Glomerular visceral epithelial cell (primary cell): ENCODE data around the gene DHRS12.
A peak's percentile ranks its signal among the peaks of the same experiment; 100 is the strongest.

Source experiments
- DNase-seq: peaks from one replicate; pipeline ENCODE4 v3.0.0-alpha.2; 2016; ENCODE audit errors: extremely low spot score

DHRS12 gene

DNA sequence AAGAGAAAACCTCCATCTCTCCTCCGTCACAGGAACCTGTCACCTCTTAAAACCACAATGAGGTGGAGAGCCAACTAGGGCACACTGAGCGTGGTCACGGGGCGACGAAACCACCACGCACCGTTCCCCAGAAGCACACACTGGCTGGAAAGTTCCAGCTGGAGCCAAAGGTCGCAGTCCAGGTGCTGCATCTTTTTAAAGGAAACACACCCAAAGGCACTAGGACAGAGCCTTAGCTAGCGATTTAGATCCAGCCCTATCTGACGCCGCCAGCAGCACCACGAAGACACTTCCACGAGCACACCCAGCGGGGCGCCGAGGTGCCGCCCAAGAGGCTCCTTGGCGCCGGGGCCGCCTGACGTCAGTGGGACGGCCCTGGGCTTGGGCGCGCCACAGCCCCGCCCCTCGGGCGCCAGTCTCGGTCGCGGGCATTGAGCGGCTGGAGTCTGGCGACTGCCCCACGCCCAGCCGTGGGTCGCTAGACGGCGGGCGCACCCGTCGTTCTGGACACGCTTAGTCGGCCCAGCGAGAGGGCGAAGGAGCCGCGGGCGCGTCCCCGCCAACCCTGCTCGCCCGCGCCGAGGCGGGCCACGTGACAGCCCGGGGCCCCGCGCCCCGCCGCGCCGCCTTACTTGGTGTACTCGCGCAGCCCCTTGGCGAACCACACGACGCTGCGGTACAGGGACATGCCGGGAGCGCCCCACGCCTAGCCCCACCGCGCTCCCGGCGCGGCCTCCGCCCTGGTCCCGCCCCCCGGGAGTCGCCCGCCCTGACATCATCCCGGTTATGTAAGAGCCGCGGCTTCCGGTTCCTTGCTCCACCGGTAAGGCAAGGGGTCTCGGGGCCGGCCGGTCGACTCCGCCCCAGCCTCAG is at the start of gene DHRS12:
TSS of gene DHRS12 (minus strand) at position 742 of the 873 bp plus-strand sequence. CDS start 4,504 bp downstream, outside the sequence.
- peak; percentile 83 for DNase-seq

DNA sequence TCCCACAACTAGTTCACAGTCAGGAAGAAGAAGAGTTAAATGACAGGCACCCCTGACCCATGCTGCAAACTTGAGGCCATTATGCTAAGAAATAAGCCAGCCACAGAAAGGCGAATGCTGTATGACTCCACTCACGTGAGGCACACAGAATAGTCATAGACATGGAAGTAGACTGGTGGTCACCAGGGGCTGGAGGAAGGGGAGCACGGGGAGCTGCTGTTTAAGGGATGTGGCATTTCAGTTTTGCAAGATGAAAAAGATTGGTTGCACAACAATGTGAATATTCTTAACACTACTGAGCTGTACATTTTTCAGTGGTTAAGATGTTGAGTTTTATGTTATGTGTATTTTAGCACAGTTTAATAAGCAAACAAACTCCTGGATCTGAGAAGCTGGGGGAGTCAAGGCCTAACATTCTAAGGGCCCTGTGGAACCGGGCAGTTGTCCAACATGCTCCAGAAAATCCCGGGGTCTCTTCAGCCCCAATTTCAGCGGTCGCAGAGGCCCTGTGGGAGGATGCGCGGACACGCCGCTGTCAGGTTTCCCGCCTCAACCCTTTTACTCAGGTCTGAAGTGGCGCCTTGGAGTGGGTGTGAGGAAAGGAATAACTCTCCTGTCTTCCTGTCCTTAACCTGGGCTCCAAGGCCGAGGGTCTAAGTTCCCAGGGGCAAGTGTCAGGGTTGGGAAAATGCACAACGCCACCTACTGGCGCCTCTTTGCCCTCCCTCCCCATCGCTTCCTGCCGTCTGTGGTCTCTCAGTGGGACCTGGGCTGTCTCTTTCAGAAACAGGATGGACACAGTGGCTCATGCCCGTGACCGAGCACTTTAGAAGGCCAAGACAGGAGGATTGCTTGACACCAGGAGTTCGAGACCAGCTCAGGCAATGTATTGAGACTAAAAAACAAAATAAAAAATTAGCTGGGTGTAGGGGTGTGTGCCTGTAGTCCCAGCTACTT is 45.5 kb upstream of the DHRS12 start:
- DNase-seq: no peak

DNA sequence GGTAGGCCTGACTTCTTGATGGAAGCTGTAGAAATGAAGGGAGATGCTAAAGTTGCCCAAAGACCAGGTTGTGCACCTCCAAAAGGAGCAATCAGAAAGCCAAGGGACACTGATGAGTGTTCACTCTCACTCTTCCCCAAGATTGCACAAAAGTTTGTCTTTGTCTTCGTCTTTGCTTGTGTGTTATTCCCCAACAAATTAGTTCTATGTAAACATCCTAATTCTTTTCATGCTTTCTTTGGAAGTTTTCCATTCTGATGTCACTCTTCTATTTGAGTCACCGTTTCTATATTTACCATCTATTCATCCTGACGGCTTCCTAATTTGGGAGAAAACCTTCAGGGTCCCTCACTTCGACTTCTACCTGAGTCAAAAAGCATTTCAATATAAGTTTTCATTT is 44.7 kb upstream of the DHRS12 start:
- DNase-seq: no peak

DNA sequence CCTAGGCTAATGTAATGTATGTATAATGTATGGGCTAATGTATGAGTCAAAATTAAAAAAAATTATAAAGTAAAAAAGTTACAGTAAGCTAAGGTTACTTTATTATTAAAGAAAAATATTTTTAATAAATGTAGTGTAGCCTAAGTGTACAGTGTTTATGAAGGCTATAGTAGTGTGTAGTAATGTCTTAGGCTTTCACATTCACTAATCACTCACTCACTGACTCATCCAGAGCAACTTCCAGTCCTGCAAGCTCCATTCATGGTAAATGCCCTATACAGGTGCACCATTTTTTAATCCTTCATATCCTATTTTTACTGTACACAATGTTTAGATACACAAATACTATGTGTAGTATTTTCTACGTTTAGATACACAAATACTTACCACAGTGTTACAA is 42.8 kb upstream of the DHRS12 start:
- DNase-seq: no peak

GRCh38 chr13:51845574-51846318 is 41.8 kb upstream of the DHRS12 start:
- no peak for DNase-seq

DNA sequence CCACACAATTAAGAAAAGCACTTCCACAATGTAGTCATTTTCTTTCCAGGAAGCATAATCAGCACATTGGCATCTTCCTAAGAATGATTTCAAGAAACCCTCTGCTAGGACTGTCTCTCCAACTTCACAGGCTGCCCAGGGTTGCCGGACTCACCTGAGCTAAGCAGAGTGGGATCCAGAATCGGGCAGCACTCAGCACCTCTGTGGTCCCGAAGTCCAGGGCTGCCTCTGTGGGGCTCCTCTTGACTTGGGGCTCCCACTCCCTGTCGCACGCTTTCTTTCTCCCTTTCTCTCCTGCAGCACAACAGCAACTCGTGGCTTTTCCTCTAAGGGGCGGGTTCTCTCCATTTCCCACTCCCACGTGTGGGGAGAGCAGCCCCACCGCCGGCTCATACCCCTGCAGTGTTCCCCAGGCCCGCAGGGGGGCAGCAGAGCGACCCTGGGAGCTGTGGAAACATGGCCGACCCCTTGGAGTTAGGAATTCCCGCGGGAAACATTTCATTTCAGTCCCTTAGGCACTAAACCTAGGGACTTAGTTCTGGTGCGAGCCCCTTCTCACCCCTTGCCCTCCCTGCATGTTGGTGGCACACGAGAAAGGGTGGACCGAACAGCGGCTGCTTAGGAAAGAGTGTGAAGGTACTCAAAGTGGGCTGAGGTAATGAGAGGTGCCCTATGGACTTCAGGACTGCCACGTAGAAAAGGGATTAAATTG is 41.1 kb upstream of the DHRS12 start, which contains the start of gene TMEM272:
TSS of gene TMEM272 (minus strand) at position 316 of the 712 bp plus-strand sequence. CDS start 6,647 bp downstream, outside the sequence.
- peak; percentile 69 for DNase-seq

DNA sequence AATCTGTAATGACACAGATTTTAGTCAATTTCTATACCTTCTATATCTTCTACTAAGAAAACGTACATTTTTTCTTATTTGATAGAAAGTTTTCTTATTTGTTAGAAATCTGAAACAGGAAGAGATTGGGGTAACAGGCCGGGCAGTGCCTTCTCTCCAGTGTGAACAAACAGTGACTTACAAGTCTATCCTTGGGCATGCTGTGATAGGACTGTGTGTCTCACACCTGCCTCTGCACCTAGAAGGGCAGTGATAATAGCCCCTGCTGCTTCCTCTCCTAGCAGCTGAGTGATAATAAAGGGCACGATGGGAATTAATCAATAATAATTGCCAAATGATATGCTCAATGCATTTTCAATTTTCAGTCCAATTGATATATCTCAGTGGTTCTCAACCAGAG is 39.6 kb upstream of the DHRS12 start:
- no peak for DNase-seq

- DNase-seq: no peak
Measured at GRCh38 chr13:51841732-51842131, 37.8 kb upstream of the DHRS12 start.

DNA sequence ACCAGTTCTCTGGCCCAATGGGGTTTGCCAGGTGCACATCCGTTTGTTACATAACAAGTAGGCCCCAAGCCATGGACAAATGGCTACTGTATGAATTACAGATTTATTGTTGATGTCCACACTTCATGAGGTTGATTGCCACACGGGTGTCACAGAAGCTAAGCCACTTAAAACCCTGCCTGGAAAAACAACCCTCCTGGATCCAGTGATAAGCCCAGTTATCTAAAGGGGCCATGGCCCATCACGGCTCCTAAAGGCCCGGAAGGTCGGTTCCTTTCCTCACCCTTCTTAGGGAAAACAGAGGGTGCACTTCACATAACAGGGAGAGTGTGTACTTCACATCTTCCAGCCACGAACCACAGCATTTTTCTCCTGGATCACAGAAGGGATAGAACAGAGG is 37.0 kb upstream of the DHRS12 start:
- no peak for DNase-seq

- no peak for DNase-seq
Measured at GRCh38 chr13:51839711-51840540, 36.0 kb upstream of the DHRS12 start.

- peak; percentile 5 for DNase-seq
Measured at GRCh38 chr13:51838240-51838846, 34.4 kb upstream of the DHRS12 start.

DNA sequence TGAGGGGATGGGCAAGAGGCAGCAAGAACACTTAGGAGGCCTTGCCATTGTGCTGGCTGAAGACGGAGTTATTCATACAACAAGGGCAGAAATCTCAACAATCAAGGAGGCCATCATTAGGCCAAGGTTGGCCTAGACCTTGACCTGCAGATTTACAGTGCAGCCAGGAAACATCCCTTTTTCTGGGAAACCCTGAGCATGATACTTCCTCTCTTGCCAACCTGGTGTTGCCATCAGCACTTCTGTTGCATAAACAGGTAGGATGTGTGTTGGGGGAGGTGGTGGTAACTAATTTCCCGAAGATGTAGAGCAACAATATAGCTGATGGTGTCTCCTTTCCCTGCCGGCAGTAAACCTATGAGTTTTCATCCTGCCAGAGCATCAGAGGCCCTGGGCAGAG is 33.1 kb upstream of the DHRS12 start:
- no peak for DNase-seq

- no peak for DNase-seq
Measured at GRCh38 chr13:51834581-51835171, 30.7 kb upstream of the DHRS12 start.

GRCh38 chr13:51833980-51834379 is 30.0 kb upstream of the DHRS12 start:
- no peak for DNase-seq

- peak; percentile 15 for DNase-seq
Measured at GRCh38 chr13:51832471-51833152, 28.6 kb upstream of the DHRS12 start.

DNA sequence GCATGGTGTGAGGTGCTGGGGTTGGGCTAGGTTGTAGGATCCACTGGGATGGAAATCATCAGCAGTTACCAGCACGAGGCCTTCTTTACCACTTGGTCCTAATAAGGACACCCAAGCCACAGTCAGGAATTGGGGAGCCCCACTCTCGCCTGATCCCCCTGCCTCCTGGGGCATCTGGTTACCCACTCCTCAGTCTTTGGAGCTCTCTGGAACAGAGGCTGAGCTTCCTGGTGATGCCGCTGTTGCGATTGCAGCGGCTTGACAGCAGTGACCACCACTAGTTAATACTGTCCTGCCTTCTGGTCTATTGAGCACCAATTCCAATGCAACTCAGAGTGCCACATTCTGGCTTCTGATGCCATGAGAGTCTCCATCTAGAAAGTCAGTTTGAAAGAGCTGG is 27.6 kb upstream of the DHRS12 start:
- DNase-seq: no peak

DNA sequence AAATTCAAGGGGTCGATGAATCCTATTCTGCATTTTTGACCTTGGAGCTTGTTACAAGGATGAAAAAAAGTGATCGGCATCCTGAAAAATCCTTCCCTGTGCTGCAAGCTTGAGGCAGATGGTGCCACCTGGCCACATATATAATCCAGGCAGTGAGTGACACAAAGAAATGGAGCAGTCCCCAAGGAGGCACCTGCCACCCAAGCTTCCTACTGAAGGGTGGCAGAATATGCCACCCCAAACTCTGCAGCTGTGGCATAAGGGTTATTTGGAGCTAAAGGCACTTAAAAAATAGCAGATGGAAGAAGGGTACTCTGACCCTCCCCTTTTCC is 25.6 kb upstream of the DHRS12 start:
- DNase-seq: no peak

GRCh38 chr13:51828730-51829567 is 25.0 kb upstream of the DHRS12 start:
- DNase-seq: no peak
